Measurements from ENCODE around the gene TTC21A. TPM values are rescaled to one million over a fixed set of nuclear protein-coding genes. Genes with fewer than 3 reads are reported as not detected.
"Not testable (repeated sequence)": the region's sequence is repeated elsewhere in the genome, so short reads cannot be mapped to it uniquely, and the experiment has no call there.

Gene TTC21A
- total and polyA plus RNA-seq, 10 of the 15 experiments (the other 5 are each of a cell fraction or from before 2014, with no cell fraction given) = 0.62 to 3.2 (median 1.2) TPM

GRCh38 chr3:39107388-39108199 is at the start of gene TTC21A, which contains the start of gene GORASP1 (continued):
- 0 out of 2 replicates have a peak, but pooled peaks have one; percentile 12 for TF ChIP-seq IRF3 (IDR thresholded peaks at IDR 0.05)
- TF ChIP-seq RBBP5 (conservative IDR thresholded peaks at IDR 0.05) = no peak
- TF ChIP-seq RFX5 (IDR thresholded peaks at IDR 0.05; ENCODE audit: low read depth, low read length) = peak; percentile 31; the same call in 1 of the 2 replicates
- TF ChIP-seq BHLHE40 (IDR thresholded peaks at IDR 0.05; ENCODE audit: borderline replicate concordance in 1 of 2, low read depth in 2 of 2, low read length in 1 of 2) = peak in 1 of 2 experiments; percentile 37; a peak in 2 of 4 replicates
- TF ChIP-seq ZSCAN29 (IDR thresholded peaks at IDR 0.05) = 0 out of 2 replicates have a peak, but pooled peaks have one; percentile 36
- 0 out of 2 replicates have a peak, but pooled peaks have one; percentile 51 for TF ChIP-seq RB1 (IDR thresholded peaks at IDR 0.05; ENCODE audit: borderline replicate concordance)
- TF ChIP-seq NR2C1 (IDR thresholded peaks at IDR 0.05) = peak; percentile 48
- TF ChIP-seq NFXL1 (IDR thresholded peaks at IDR 0.05; ENCODE audit: borderline replicate concordance) = no peak
- peak; percentile 48; the same call in 1 of the 2 replicates for TF ChIP-seq HCFC1 (IDR thresholded peaks at IDR 0.05; ENCODE audit: low read length)
- 0 out of 2 replicates have a peak, but pooled peaks have one; percentile 42 for TF ChIP-seq HDGF (IDR thresholded peaks at IDR 0.05)
- TF ChIP-seq PKNOX1 (IDR thresholded peaks at IDR 0.05) = peak; percentile 33; the same call in 1 of the 2 replicates
- TF ChIP-seq MTA3 (IDR thresholded peaks at IDR 0.05; ENCODE audit: borderline replicate concordance, low read length) = no peak

- H3K79me2 ChIP-seq (ENCODE audit: control insufficient read depth, insufficient read depth, low read length); POLR2A ChIA-PET; H2AFZ ChIP-seq (ENCODE audit: control insufficient read depth, low read depth, low read length); H3K27ac ChIP-seq (ENCODE audit: control insufficient read depth, insufficient read depth); H3K4me2 ChIP-seq (ENCODE audit: control insufficient read depth, insufficient read depth); CTCF ChIA-PET; intact Hi-C loops (cut with micrococcal nuclease; ENCODE audit: unreplicated experiment); in situ Hi-C loops (cut with MboI); H3K27me3 ChIP-seq (replicated peaks in 1 of 2; ENCODE audit: control insufficient read depth in 2 of 2, insufficient read depth in 2 of 2, low read length in 1 of 2); H4K20me1 ChIP-seq (ENCODE audit: control insufficient read depth, insufficient read depth); H3K36me3 ChIP-seq (ENCODE audit: control insufficient read depth in 2 of 2, insufficient read depth in 2 of 2, low read length in 1 of 2); FAIRE-seq; H3K4me3 ChIP-seq; SMC1A ChIA-PET (ENCODE audit: uncharacterized antibody, unreplicated experiment); H3K9me3 ChIP-seq (replicated peaks; ENCODE audit: control insufficient read depth, insufficient read depth, low read length); ATAC-seq; H3K4me1 ChIP-seq (ENCODE audit: control insufficient read depth, insufficient read depth, low read length); RAD21 ChIA-PET (ENCODE audit: unreplicated experiment); DNase-seq (ENCODE audit: low read depth, low spot score); H3K9ac ChIP-seq (ENCODE audit: control insufficient read depth, insufficient read depth, low read length); BruUV-seq (replicated peaks): not testable (repeated sequence)
- 71% methylated on average over 2 of the region's 2 CpGs for WGBS (ENCODE audit: insufficient coverage, insufficient replicate concordance, low lambda C conversion rate, missing lambda C conversion rate)
Observed at GRCh38 chr3:39061228-39061627, 46.3 kb upstream of the TTC21A start.
